Neuronal stem cell (in vitro differentiated cells): ENCODE results near the gene CDKN3.
"Not testable (repeated sequence)": the region's sequence is repeated elsewhere in the genome, so short reads cannot be mapped to it uniquely, and the experiment has no call there.

Experiments
- DNase-seq: peaks from one replicate; pipeline ENCODE4 v3.0.0-alpha.2; 2013; ENCODE audit warnings: low spot score
- H2AFZ ChIP-seq: one replicate; pipeline ENCODE4 v1.6.1; 2013; ENCODE audit warnings: mild to moderate bottlenecking, low read length, inconsistent platforms
- H2AK5ac ChIP-seq: 2 replicates; pipeline ENCODE4 v1.6.1; 2013; ENCODE audit warnings: low read depth, mild to moderate bottlenecking, inconsistent platforms, low read length, moderate library complexity, mixed read lengths
- H2BK120ac ChIP-seq: 2 replicates; pipeline ENCODE4 v1.6.1; 2013; ENCODE audit warnings: low read depth, mild to moderate bottlenecking, inconsistent platforms, low read length, moderate library complexity, mixed read lengths
- H2BK12ac ChIP-seq: one replicate; pipeline ENCODE4 v1.6.1; 2013; ENCODE audit warnings: low read length, inconsistent platforms
- H2BK15ac ChIP-seq: 2 replicates; pipeline ENCODE4 v1.6.1; 2013; ENCODE audit warnings: mild to moderate bottlenecking, low read length, inconsistent platforms, mixed read lengths
- H2BK5ac ChIP-seq: one replicate; pipeline ENCODE4 v1.6.1; 2013; ENCODE audit warnings: inconsistent platforms, mild to moderate bottlenecking, low read length, moderate library complexity
- H3K14ac ChIP-seq: one replicate; pipeline ENCODE4 v1.6.1; 2013; ENCODE audit warnings: low read length, inconsistent platforms
- H3K18ac ChIP-seq: 2 replicates; pipeline ENCODE4 v1.6.1; 2013; ENCODE audit warnings: low read length, inconsistent platforms
- H3K23ac ChIP-seq: 2 replicates; pipeline ENCODE4 v1.6.1; 2013; ENCODE audit warnings: low read depth, mild to moderate bottlenecking, mixed read lengths, low read length, inconsistent platforms; ENCODE audit not compliant: poor library complexity
- H3K27ac ChIP-seq: replicated peaks from 3 replicates; pipeline ENCODE4 v1.5.1; 2013; ENCODE audit warnings: low read length, inconsistent platforms
- H3K27me3 ChIP-seq, 3 experiments: 2 replicates each; pipeline ENCODE4 v1.6.1; 2013; ENCODE audit warnings: low read length in 3 of 3, mild to moderate bottlenecking in 2 of 3, inconsistent platforms in 1 of 3, low read depth in 1 of 3, mixed read lengths in 1 of 3, moderate library complexity in 1 of 3; ENCODE audit not compliant: control insufficient read depth in 3 of 3, insufficient read depth in 3 of 3
- H3K36me3 ChIP-seq, 2 donors: replicated peaks in 1 of 2; 2 replicates each; pipeline ENCODE4 v1.6.1; 2013; ENCODE audit warnings: low read length in 2 of 2; ENCODE audit not compliant: control insufficient read depth in 2 of 2, insufficient read depth in 2 of 2
- H3K4ac ChIP-seq: 2 replicates; pipeline ENCODE4 v1.6.1; 2013; ENCODE audit warnings: inconsistent platforms, mild to moderate bottlenecking, low read length, moderate library complexity
- H3K4me1 ChIP-seq, 2 donors: 1 replicate in 1 of 2; 2 replicates in 1 of 2; pipeline ENCODE4 v1.6.1; 2013; ENCODE audit warnings: low read length in 2 of 2, low read depth in 1 of 2; ENCODE audit not compliant: control insufficient read depth in 2 of 2, insufficient read depth in 1 of 2
- H3K4me2 ChIP-seq: one replicate; pipeline ENCODE4 v1.6.1; 2013; ENCODE audit warnings: mild to moderate bottlenecking, low read length, inconsistent platforms; ENCODE audit not compliant: insufficient read depth, poor library complexity, severe bottlenecking
- H3K4me3 ChIP-seq, 2 donors: 2 replicates each; pipeline ENCODE4 v1.5.1; 2013; ENCODE audit warnings: low read length in 2 of 2, mild to moderate bottlenecking in 2 of 2, inconsistent platforms in 1 of 2, moderate library complexity in 1 of 2
- H3K79me1 ChIP-seq: one replicate; pipeline ENCODE4 v1.6.1; 2013; ENCODE audit warnings: low read depth, mild to moderate bottlenecking, inconsistent platforms, low read length, moderate library complexity
- H3K9ac ChIP-seq: one replicate; pipeline ENCODE4 v1.6.1; 2013; ENCODE audit warnings: mild to moderate bottlenecking, low read depth, low read length, inconsistent platforms; ENCODE audit not compliant: poor library complexity
- H3K9me3 ChIP-seq, 2 donors: replicated peaks in 1 of 2; 2 replicates each; pipeline versions ENCODE3 to v1.6.1; 2013; ENCODE audit warnings: low read length in 2 of 2, mild to moderate bottlenecking in 2 of 2, inconsistent platforms in 1 of 2, low read depth in 1 of 2, mixed read lengths in 1 of 2, moderate library complexity in 1 of 2; ENCODE audit not compliant: control insufficient read depth in 2 of 2, insufficient read depth in 1 of 2
- H4K8ac ChIP-seq: one replicate; pipeline ENCODE4 v1.6.1; 2013; ENCODE audit warnings: low read depth, mild to moderate bottlenecking, inconsistent platforms, low read length, moderate library complexity
- H4K91ac ChIP-seq: one replicate; pipeline ENCODE4 v1.6.1; 2013; ENCODE audit warnings: low read length, low read depth, mild to moderate bottlenecking, inconsistent platforms; ENCODE audit not compliant: poor library complexity
- WGBS, 2 donors: extraction: QIAGEN DNeasy Blood & Tissue Kit; methylation state at CpG; one replicate each; pipeline ENCODE4 v1.1.7; 2013; ENCODE audit warnings: missing lambda C conversion rate in 2 of 2, mixed read lengths in 1 of 2; ENCODE audit not compliant: insufficient read length in 2 of 2, insufficient replicate concordance in 1 of 2; ENCODE audit errors: extremely low coverage in 2 of 2; 5-methylcytosine and 5-hydroxymethylcytosine counted together

CDKN3 gene

GRCh38 chr14:54385556-54385955 lies 11.3 kb upstream of the CDKN3 start:
- no peak overlapping the region for H2BK5ac ChIP-seq
- peaks cover 5 to 17% of the 10 kb centered on the region in 2 donors for H3K4me1 ChIP-seq
- WGBS, 2 donors: no CpG with 5 or more reads among the region's 4 CpGs
- DNase-seq: no peak
- H4K8ac ChIP-seq: no peak overlapping the region
- H3K27me3 ChIP-seq: peaks cover 0 to 6% (median 0%) of the 10 kb centered on the region in 3 experiments
- no peaks in the 10 kb centered on the region for H3K36me3 ChIP-seq
- H3K9me3 ChIP-seq: no peaks in the 10 kb centered on the region
- H3K4me3 ChIP-seq: no peak overlapping the region
- no peak overlapping the region for H2BK120ac ChIP-seq
- no peak overlapping the region for H3K14ac ChIP-seq
- no peak overlapping the region for H4K91ac ChIP-seq
- no peak overlapping the region for H3K4me2 ChIP-seq
- H2AK5ac ChIP-seq: no peak overlapping the region
- no peak overlapping the region for H3K23ac ChIP-seq
- H3K9ac ChIP-seq: no peak overlapping the region
- no peak overlapping the region for H3K4ac ChIP-seq
- no peak overlapping the region for H3K27ac ChIP-seq
- H3K18ac ChIP-seq: no peak overlapping the region
- H3K79me1 ChIP-seq: no peaks in the 10 kb centered on the region
- H2BK12ac ChIP-seq: no peak overlapping the region
- no peak overlapping the region for H2AFZ ChIP-seq
- no peak overlapping the region for H2BK15ac ChIP-seq

- Histone ChIP-seq H3K9me3 (no peaks in the 10 kb centered on the region), H2BK15ac (no peak overlapping the region), H3K79me1 (no peaks in the 10 kb centered on the region), H3K27me3 (peaks cover 0 to 6% (median 0%) of the 10 kb centered on the region in 3 experiments), H3K14ac (no peak overlapping the region), H2BK5ac (no peak overlapping the region), H4K8ac (no peak overlapping the region), H3K27ac (no peak overlapping the region), H3K4me3 (no peak overlapping the region), H3K36me3 (no peaks in the 10 kb centered on the region), H3K4me1 (peaks cover 5 to 13% of the 10 kb centered on the region in 2 donors), H3K9ac (no peak overlapping the region), H4K91ac (no peak overlapping the region), H3K4ac (no peak overlapping the region), H3K4me2 (no peak overlapping the region), H2BK12ac (no peak overlapping the region), H3K23ac (no peak overlapping the region), H2AK5ac (no peak overlapping the region), H2AFZ (no peak overlapping the region), H2BK120ac (no peak overlapping the region), H3K18ac (no peak overlapping the region)
- no peak for DNase-seq
- WGBS, 2 donors: no CpG with 5 or more reads among the region's 5 CpGs
Observed at GRCh38 chr14:54387328-54387727, 9.5 kb upstream of the CDKN3 start.

- no peak overlapping the region for H2BK5ac ChIP-seq
- H2BK15ac ChIP-seq: no peak overlapping the region
- H2AFZ ChIP-seq: peak overlapping the region; percentile 54
- H4K91ac ChIP-seq: no peak overlapping the region
- no peak overlapping the region for H2BK120ac ChIP-seq
- H3K9ac ChIP-seq: no peak overlapping the region
- H3K79me1 ChIP-seq: peaks cover 4% of the 10 kb centered on the region
- DNase-seq: no peak
- peaks cover 2% of the 10 kb centered on the region in 2 donors for H3K4me1 ChIP-seq
- no peaks in the 10 kb centered on the region for H3K27me3 ChIP-seq
- H3K14ac ChIP-seq: no peak overlapping the region
- no CpG with 5 or more reads among the region's 14 CpGs for WGBS, 2 donors
- peaks cover 0 to 7% of the 10 kb centered on the region in 2 donors for H3K9me3 ChIP-seq
- no peaks in the 10 kb centered on the region for H3K36me3 ChIP-seq
- H2BK12ac ChIP-seq: no peak overlapping the region
- H3K4me3 ChIP-seq: no peak overlapping the region
- H2AK5ac ChIP-seq: no peak overlapping the region
- no peak overlapping the region for H4K8ac ChIP-seq
- H3K4ac ChIP-seq: no peak overlapping the region
- no peak overlapping the region for H3K4me2 ChIP-seq
- no peak overlapping the region for H3K18ac ChIP-seq
- no peak overlapping the region for H3K27ac ChIP-seq
- no peak overlapping the region for H3K23ac ChIP-seq
Observed at GRCh38 chr14:54392131-54392859, 4.5 kb upstream of the CDKN3 start.

GRCh38 chr14:54392986-54393884 lies 3.6 kb upstream of the CDKN3 start:
- H3K4me1 ChIP-seq, H3K14ac ChIP-seq, H3K4me3 ChIP-seq, H3K36me3 ChIP-seq, H3K27me3 ChIP-seq, H3K18ac ChIP-seq, H2BK120ac ChIP-seq, H3K27ac ChIP-seq, H3K9me3 ChIP-seq, H3K23ac ChIP-seq, H3K4me2 ChIP-seq, H2AFZ ChIP-seq, H2BK12ac ChIP-seq, H4K8ac ChIP-seq, H2AK5ac ChIP-seq, H2BK5ac ChIP-seq, DNase-seq, H3K79me1 ChIP-seq, H3K9ac ChIP-seq, H3K4ac ChIP-seq, H2BK15ac ChIP-seq, H4K91ac ChIP-seq: not testable (repeated sequence)
- no CpG with 5 or more reads among the region's 68 CpGs for WGBS, 2 donors
